ENCODE measurements around the gene DNAJC27.
"Not testable (repeated sequence)": the region's sequence is repeated elsewhere in the genome, so short reads cannot be mapped to it uniquely, and the experiment has no call there.

Gene DNAJC27

GRCh38 chr2:24971536-24972314 lies at the start of gene DNAJC27:
Gene DNAJC27 (minus strand): TSS chr2:24971955. CDS start chr2:24971904, 51 bp downstream.
- ChIA-PET POLR2A (no interaction called here), CTCF (interaction anchor here (1.0 to 16.1 kb wide), 7 partner anchors 28 to 562 kb away, joined by 3 to 650 read pairs (median 9); no protein-coding TSS in a partner anchor)
- H3K4me3 ChIP-seq (ENCODE audit: low read depth, low read length): peak within 1 kb of the TSS; percentile 89
- TF ChIP-seq, protein P1, sequence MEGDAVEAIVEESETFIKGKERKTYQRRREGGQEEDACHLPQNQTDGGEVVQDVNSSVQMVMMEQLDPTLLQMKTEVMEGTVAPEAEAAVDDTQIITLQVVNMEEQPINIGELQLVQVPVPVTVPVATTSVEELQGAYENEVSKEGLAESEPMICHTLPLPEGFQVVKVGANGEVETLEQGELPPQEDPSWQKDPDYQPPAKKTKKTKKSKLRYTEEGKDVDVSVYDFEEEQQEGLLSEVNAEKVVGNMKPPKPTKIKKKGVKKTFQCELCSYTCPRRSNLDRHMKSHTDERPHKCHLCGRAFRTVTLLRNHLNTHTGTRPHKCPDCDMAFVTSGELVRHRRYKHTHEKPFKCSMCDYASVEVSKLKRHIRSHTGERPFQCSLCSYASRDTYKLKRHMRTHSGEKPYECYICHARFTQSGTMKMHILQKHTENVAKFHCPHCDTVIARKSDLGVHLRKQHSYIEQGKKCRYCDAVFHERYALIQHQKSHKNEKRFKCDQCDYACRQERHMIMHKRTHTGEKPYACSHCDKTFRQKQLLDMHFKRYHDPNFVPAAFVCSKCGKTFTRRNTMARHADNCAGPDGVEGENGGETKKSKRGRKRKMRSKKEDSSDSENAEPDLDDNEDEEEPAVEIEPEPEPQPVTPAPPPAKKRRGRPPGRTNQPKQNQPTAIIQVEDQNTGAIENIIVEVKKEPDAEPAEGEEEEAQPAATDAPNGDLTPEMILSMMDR (IDR thresholded peaks at IDR 0.05; ENCODE audit: insufficient read depth, low read length, missing control alignments): no peak
- peak; percentile 87 for DNase-seq (ENCODE audit: low read depth, low spot score)

DNA sequence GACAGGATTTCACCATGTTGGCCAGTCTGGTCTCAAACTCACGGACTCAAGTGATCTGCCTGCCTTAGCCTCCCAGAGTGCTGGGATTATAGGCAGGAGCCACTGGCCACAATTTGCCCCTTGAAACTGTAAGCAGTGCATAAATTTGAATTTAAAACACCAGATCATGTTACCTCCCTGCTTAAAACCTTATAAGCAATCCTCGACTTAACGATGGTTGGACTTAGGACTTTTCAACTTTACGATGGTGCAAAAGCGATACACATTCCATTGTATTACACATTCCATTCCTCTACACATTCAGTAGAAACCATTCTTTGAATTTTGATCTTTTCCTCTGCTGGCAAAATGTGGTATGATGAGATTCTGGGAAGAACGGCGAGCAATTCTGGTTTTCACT lies 46.9 kb upstream of the DNAJC27 start:
- CTCF ChIA-PET: no interaction called here
- TF ChIP-seq, protein P1 (IDR thresholded peaks at IDR 0.05; ENCODE audit: insufficient read depth, low read length, missing control alignments): no peak
- DNase-seq (ENCODE audit: low read depth, low spot score): no peak
- POLR2A ChIA-PET: no interaction called here
- H3K4me3 ChIP-seq (ENCODE audit: low read depth, low read length): no peak overlapping the region

GRCh38 chr2:25014631-25015030 lies 42.9 kb upstream of the DNAJC27 start:
- CTCF ChIA-PET: no interaction called here
- no peak overlapping the region for H3K4me3 ChIP-seq (ENCODE audit: low read depth, low read length)
- no peak for DNase-seq (ENCODE audit: low read depth, low spot score)
- TF ChIP-seq, protein P1 (IDR thresholded peaks at IDR 0.05; ENCODE audit: insufficient read depth, low read length, missing control alignments): no peak
- POLR2A ChIA-PET: no interaction called here

DNA sequence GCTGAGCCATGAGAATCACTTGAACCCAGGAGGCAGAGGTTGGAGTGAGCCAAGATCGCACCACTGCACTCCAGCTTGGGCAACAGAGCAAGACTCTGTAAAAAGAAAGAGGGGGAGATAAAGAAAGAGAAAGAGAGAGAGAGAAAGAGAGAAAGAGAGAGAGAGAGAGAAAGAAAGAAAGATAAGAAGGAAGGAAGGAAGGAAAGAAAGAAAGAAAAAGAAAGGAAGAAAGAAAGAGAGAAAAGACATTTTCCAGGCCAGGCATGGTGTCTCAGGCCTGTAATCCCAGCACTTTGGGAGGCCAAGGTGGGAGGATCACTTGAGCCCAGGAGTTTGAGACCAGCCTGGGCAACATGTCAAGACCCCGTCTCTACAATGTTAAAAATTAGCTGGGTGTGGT lies 39.6 kb upstream of the DNAJC27 start:
- CTCF ChIA-PET; H3K4me3 ChIP-seq (ENCODE audit: low read depth, low read length); POLR2A ChIA-PET; DNase-seq (ENCODE audit: low read depth, low spot score): not testable (repeated sequence)

DNA sequence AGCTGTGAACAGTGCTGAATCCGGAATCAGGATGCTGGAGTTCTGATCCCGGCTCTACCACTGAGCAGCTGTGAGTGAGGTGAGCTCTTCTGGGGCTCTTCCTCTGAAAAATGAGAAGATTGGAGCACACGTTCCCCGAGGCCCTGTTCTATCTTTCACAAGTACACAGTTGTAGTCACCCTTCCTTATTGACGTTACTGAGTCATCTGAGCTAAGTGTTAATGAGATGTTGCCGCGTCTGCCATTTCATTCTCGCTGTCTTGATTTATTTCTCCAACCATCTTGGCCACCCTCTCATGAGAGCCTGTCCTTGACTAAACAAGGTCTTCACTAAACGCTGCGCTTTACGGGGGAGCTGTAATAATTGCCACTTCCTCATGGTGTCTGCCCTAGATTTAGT lies 38.2 kb upstream of the DNAJC27 start:
- TF ChIP-seq, protein P1 (IDR thresholded peaks at IDR 0.05; ENCODE audit: insufficient read depth, low read length, missing control alignments): no peak
- ChIA-PET CTCF (interaction anchor here (0.6 kb wide), 1 partner anchor 121 kb away, joined by 3 read pairs; no protein-coding TSS in a partner anchor), POLR2A (no interaction called here)
- no peak overlapping the region for H3K4me3 ChIP-seq (ENCODE audit: low read depth, low read length)
- DNase-seq (ENCODE audit: low read depth, low spot score): no peak

DNA sequence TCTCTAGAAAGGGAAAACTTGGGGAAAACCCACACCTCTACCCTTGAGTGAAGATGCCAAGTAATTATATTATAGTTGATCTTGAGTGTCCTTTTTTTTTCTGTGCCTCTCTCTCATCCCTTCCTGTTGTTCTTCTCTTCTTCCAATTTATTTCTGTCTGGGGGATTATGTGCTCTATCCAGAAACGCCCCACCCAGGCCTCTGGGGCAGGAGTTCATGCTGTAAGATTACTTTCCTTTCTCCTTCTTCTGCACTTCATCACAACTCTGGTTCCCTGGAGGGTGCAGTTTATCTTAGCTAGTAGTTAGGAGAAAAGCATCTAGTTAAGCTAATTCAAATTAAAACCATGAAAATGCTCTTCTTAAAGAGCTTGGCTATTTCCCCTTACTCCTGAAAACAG lies 30.3 kb upstream of the DNAJC27 start:
- no peak overlapping the region for H3K4me3 ChIP-seq (ENCODE audit: low read depth, low read length)
- TF ChIP-seq, protein P1 (IDR thresholded peaks at IDR 0.05; ENCODE audit: insufficient read depth, low read length, missing control alignments): no peak
- ChIA-PET POLR2A (no interaction called here), CTCF (interaction anchor here (1.2 to 2.1 kb wide), 2 partner anchors 27 to 194 kb away, joined by 3 to 7 read pairs; no protein-coding TSS in a partner anchor)
- no peak for DNase-seq (ENCODE audit: low read depth, low spot score)

DNA sequence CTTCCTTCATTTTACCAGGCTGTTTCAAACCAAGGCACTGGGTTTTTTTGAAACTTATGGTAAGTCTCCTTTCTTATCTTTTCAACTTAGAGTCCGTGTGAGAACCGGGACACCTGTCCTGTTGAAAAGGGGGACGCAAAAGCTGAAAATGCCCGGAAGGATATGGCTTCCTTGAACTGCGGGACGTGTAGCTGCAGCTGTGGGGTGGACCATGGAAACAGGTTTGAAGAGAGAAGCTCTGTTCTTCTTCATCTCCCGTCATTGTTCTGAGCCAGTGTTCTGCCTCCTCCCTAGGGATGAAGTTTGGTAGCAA lies 29.5 kb upstream of the DNAJC27 start:
- TF ChIP-seq, protein P1 (IDR thresholded peaks at IDR 0.05; ENCODE audit: insufficient read depth, low read length, missing control alignments): no peak
- H3K4me3 ChIP-seq (ENCODE audit: low read depth, low read length): no peak overlapping the region
- ChIA-PET CTCF (interaction anchor here (2.1 kb wide), 1 partner anchor 26 kb away, joined by 7 read pairs; no protein-coding TSS in a partner anchor), POLR2A (interaction anchor here (0.8 kb wide), 1 partner anchor 28 kb away, joined by 3 read pairs; no protein-coding TSS in a partner anchor)
- no peak for DNase-seq (ENCODE audit: low read depth, low spot score)
